Renal cortical epithelial cell (primary cell): ENCODE results near the gene USP44. TPM values are rescaled to one million over a fixed set of nuclear protein-coding genes. Genes with fewer than 3 reads are reported as not detected.

ENCODE experiments used
- DNase-seq: peaks from one replicate; pipeline ENCODE4 v3.0.0-alpha.2; 2011; ENCODE audit warnings: low read depth
- total RNA-seq: library from RNA; depleted of rRNA; stranded (reverse); fragments of >200 nt; gene quantifications from 2 replicates; pipeline ENCODE4 v1.2.3, GENCODE V29; 2014

Gene USP44
- total RNA-seq, 1 donor from 2014 or later: 7.2 TPM

GRCh38 chr12:95548539-95549391 lies 2.5 kb downstream of the USP44 start:
- no peak for DNase-seq

GRCh38 chr12:95548056-95548538 lies 3.2 kb downstream of the USP44 start:
- DNase-seq: no peak

GRCh38 chr12:95547522-95548055 lies 3.7 kb downstream of the USP44 start:
- peak; percentile 36 for DNase-seq

GRCh38 chr12:95546491-95546813 lies 4.8 kb downstream of the USP44 start:
- no peak for DNase-seq

GRCh38 chr12:95545731-95546490 lies 5.4 kb downstream of the USP44 start:
- DNase-seq: no peak

- no peak for DNase-seq
Observed at GRCh38 chr12:95545303-95545702, 6.0 kb downstream of the USP44 start.

GRCh38 chr12:95544756-95545155 lies 6.5 kb downstream of the USP44 start:
- DNase-seq: no peak

- no peak for DNase-seq
Observed at GRCh38 chr12:95543305-95543704, 8.0 kb downstream of the USP44 start.

- DNase-seq: no peak
Observed at GRCh38 chr12:95541436-95541835, 9.8 kb downstream of the USP44 start.

GRCh38 chr12:95538656-95539055 lies 12.6 kb downstream of the USP44 start:
- DNase-seq: no peak

- DNase-seq: no peak
Observed at GRCh38 chr12:95538006-95538405, 13.3 kb downstream of the USP44 start.

GRCh38 chr12:95533985-95534384 lies 17.3 kb downstream of the USP44 start:
- DNase-seq: no peak

GRCh38 chr12:95532851-95533250 lies 18.4 kb downstream of the USP44 start:
- DNase-seq: peak; percentile 13

- no peak for DNase-seq
Observed at GRCh38 chr12:95529693-95530225, 21.5 kb downstream of the USP44 start.

- DNase-seq: no peak
Observed at GRCh38 chr12:95528431-95528830, 22.8 kb downstream of the USP44 start.

GRCh38 chr12:95522692-95523091 lies 28.6 kb downstream of the USP44 start:
- DNase-seq: no peak

GRCh38 chr12:95520816-95521215 lies 30.5 kb downstream of the USP44 start:
- no peak for DNase-seq

GRCh38 chr12:95518944-95519343 lies 32.3 kb downstream of the USP44 start:
- no peak for DNase-seq

- DNase-seq: no peak
Observed at GRCh38 chr12:95517246-95517645, 34.0 kb downstream of the USP44 start.

GRCh38 chr12:95516757-95517156 lies 34.5 kb downstream of the USP44 start:
- peak; percentile 6 for DNase-seq

GRCh38 chr12:95515197-95515596 lies 36.1 kb downstream of the USP44 start:
- no peak for DNase-seq

- no peak for DNase-seq
Observed at GRCh38 chr12:95513599-95513998, 37.7 kb downstream of the USP44 start.

- DNase-seq: no peak
Observed at GRCh38 chr12:95511977-95512376, 39.3 kb downstream of the USP44 start.
